OCI-LY7 (cell line): ENCODE data around the gene EHMT2.

Experiments
- CTCF ChIP-seq: fragments of 200-600 bp; sonication (generic); conservative IDR thresholded peaks from 2 replicates; pipeline ENCODE4 v1.5.1; 2014; ENCODE audit warnings: mild to moderate bottlenecking, antibody characterized with exemption, low read length, moderate library complexity, mixed read lengths
- EZH2phosphoT487 ChIP-seq: fragments of 200-600 bp; sonication (generic); IDR thresholded peaks from 2 replicates; pipeline ENCODE4 v1.6.1; 2018; ENCODE audit warnings: low read depth, borderline replicate concordance, mild to moderate bottlenecking, mixed run types, antibody characterized with exemption, low read length, moderate library complexity, mixed read lengths

GRCh38 chr6:31915351-31915750 lies 17.9 kb upstream of the EHMT2 start:
- TF ChIP-seq CTCF (no peak), EZH2phosphoT487 (no peak)
